ENCODE results near the gene KRTAP4-12.
"Not testable (repeated sequence)": the region's sequence is repeated elsewhere in the genome, so short reads cannot be mapped to it uniquely, and the experiment has no call there.

KRTAP4-12 gene

GRCh38 chr17:41084100-41084856 lies 39.7 kb downstream of the KRTAP4-12 start, which contains the start of gene KRTAP4-7:
TSS of gene KRTAP4-7 (plus strand) at chr17:41084150. CDS start at chr17:41084207, 57 bp downstream.
- DNase-seq, result not testable (repeated sequence)

- DNase-seq, result not testable (repeated sequence)
Observed at GRCh38 chr17:41083427-41083826, 40.6 kb downstream of the KRTAP4-12 start.

GRCh38 chr17:41082626-41083025 lies 41.4 kb downstream of the KRTAP4-12 start:
- DNase-seq, result no peak

GRCh38 chr17:41076788-41077187 lies 47.2 kb downstream of the KRTAP4-12 start:
- DNase-seq, result no peak

- no peak for DNase-seq
Observed at GRCh38 chr17:41073676-41074075, 50.3 kb downstream of the KRTAP4-12 start.

Data from activated CD4-positive, alpha-beta T cell treated with anti-CD3 and anti-CD28 coated beads for 1 hour (primary cell).